DOHH2 (cell line): ENCODE measurements around the gene CNN2.

ENCODE experiments used
- H3F3A ChIP-seq: fragments of 200-600 bp; sonication (generic), shearing (Covaris generic); 2 replicates; pipeline ENCODE4 v1.6.0; 2016; ENCODE audit warnings: antibody characterized with exemption, mild to moderate bottlenecking; ENCODE audit not compliant: control insufficient read depth, insufficient read depth
- H3K27ac ChIP-seq: fragments of 200-600 bp; sonication (generic); 2 replicates; pipeline ENCODE4 v1.5.1; 2014; ENCODE audit warnings: low read depth, mild to moderate bottlenecking, low read length, moderate library complexity
- H3K27me3 ChIP-seq: fragments of 200-600 bp; sonication (generic); 2 replicates; pipeline ENCODE4 v1.6.1; 2014; ENCODE audit warnings: mild to moderate bottlenecking, low read length, mixed read lengths; ENCODE audit not compliant: control insufficient read depth
- H3K36me3 ChIP-seq: fragments of 200-600 bp; sonication (generic); 2 replicates; pipeline ENCODE4 v1.6.1; 2014; ENCODE audit warnings: mild to moderate bottlenecking, low read length, moderate library complexity, mixed read lengths; ENCODE audit not compliant: control insufficient read depth
- H3K4me1 ChIP-seq: fragments of 200-600 bp; sonication (generic); 2 replicates; pipeline ENCODE4 v1.6.1; 2014; ENCODE audit warnings: mild to moderate bottlenecking, low read length, mixed read lengths; ENCODE audit not compliant: control insufficient read depth
- H3K4me2 ChIP-seq: fragments of 200-600 bp; sonication (generic); 2 replicates; pipeline ENCODE4 v1.6.0; 2014; ENCODE audit warnings: mild to moderate bottlenecking, low read length, moderate library complexity
- H3K4me3 ChIP-seq: fragments of 200-600 bp; sonication (generic); 2 replicates; pipeline ENCODE4 v1.5.1; 2014; ENCODE audit warnings: mild to moderate bottlenecking, low read length, mixed read lengths
- H3K79me2 ChIP-seq: fragments of 200-600 bp; sonication (generic); 2 replicates; pipeline ENCODE4 v1.6.1; 2014; ENCODE audit warnings: mild to moderate bottlenecking, low read length, mixed read lengths; ENCODE audit not compliant: control insufficient read depth
- H3K9me2 ChIP-seq: fragments of 200-600 bp; sonication (generic); replicated peaks from 2 replicates; pipeline ENCODE4 v1.6.1; 2014; ENCODE audit warnings: mild to moderate bottlenecking, low read length, mixed read lengths; ENCODE audit not compliant: control insufficient read depth
- H3K9me3 ChIP-seq: fragments of 200-600 bp; sonication (generic); 2 replicates; pipeline ENCODE4 v1.6.1; 2014; ENCODE audit warnings: antibody characterized with exemption, low read length, mixed read lengths; ENCODE audit not compliant: control insufficient read depth, insufficient read depth
- H4K20me1 ChIP-seq: fragments of 200-600 bp; sonication (generic); 2 replicates; pipeline ENCODE4 v1.6.0; 2014; ENCODE audit warnings: low read depth, mild to moderate bottlenecking, antibody characterized with exemption, low read length, moderate library complexity; ENCODE audit not compliant: control insufficient read depth, insufficient read depth
- CTCF ChIP-seq: fragments of 200-600 bp; sonication (generic); IDR thresholded peaks from one replicate; pipeline ENCODE4 v1.5.1; 2014; ENCODE audit warnings: antibody characterized with exemption, mild to moderate bottlenecking, low read depth, low read length; ENCODE audit not compliant: poor library complexity, severe bottlenecking
- EZH2phosphoT487 ChIP-seq: fragments of 200-600 bp; sonication (generic); IDR thresholded peaks from 2 replicates; pipeline ENCODE4 v1.6.1; 2017; ENCODE audit warnings: borderline replicate concordance, mild to moderate bottlenecking, antibody characterized with exemption, low read length, moderate library complexity, mixed read lengths

CNN2 gene

DNA sequence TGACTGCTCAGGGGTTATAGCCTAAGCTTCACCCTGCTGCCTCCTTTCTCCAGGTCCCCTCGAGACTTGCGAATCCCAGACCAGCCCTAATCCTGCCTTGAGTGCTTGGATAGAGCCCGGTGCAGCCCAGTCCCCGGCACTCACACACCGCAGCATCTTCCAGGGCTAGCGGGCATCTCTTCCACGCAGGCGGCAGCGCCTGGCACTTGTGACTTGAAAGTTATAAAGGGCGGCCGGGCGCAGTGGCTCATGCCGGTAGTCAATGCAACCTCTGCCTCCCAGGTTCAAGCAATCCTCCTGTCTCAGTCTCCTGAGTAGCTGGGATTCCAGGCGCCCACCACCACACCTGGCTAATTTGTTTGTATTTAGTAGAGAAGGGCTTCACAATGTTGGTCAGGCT lies 40.3 kb upstream of the CNN2 start:
- H3F3A ChIP-seq, result peaks cover 4% of the 10 kb centered on the region
- H3K4me3 ChIP-seq, result no peak overlapping the region
- H3K79me2 ChIP-seq, result peaks cover 17% of the 10 kb centered on the region
- peaks cover 3% of the 10 kb centered on the region; the same call in 1 of the 2 replicates for H3K9me3 ChIP-seq
- H3K27ac ChIP-seq, result no peak overlapping the region
- no peak overlapping the region for H3K4me2 ChIP-seq
- H3K27me3 ChIP-seq, result no peaks in the 10 kb centered on the region; the same call in 1 of the 2 replicates
- H3K4me1 ChIP-seq, result peaks cover 20% of the 10 kb centered on the region
- no peak for TF ChIP-seq EZH2phosphoT487
- TF ChIP-seq CTCF, result no peak
- H4K20me1 ChIP-seq, result no peaks in the 10 kb centered on the region
- H3K36me3 ChIP-seq, result peaks cover 47% of the 10 kb centered on the region
- H3K9me2 ChIP-seq, result no peaks in the 10 kb centered on the region

- H3K9me3 ChIP-seq, result peaks cover 4% of the 10 kb centered on the region; the same call in 1 of the 2 replicates
- peaks cover 14% of the 10 kb centered on the region for H3K4me1 ChIP-seq
- H3K4me2 ChIP-seq, result no peak overlapping the region
- peaks cover 61% of the 10 kb centered on the region for H3K36me3 ChIP-seq
- TF ChIP-seq EZH2phosphoT487 (no peak), CTCF (no peak)
- peaks cover 17% of the 10 kb centered on the region for H3K79me2 ChIP-seq
- H3K27me3 ChIP-seq, result no peaks in the 10 kb centered on the region
- no peak overlapping the region for H3K4me3 ChIP-seq
- H3F3A ChIP-seq, result peaks cover 2% of the 10 kb centered on the region
- no peak overlapping the region for H3K27ac ChIP-seq
- H4K20me1 ChIP-seq, result no peaks in the 10 kb centered on the region
- H3K9me2 ChIP-seq, result no peaks in the 10 kb centered on the region
Observed at GRCh38 chr19:988081-988480, 38.3 kb upstream of the CNN2 start.

GRCh38 chr19:988510-988909 lies 37.9 kb upstream of the CNN2 start:
- no peaks in the 10 kb centered on the region for H3K9me2 ChIP-seq
- no peak overlapping the region for H3K4me2 ChIP-seq
- H3K9me3 ChIP-seq, result peaks cover 4% of the 10 kb centered on the region; the same call in 1 of the 2 replicates
- TF ChIP-seq CTCF (no peak), EZH2phosphoT487 (no peak)
- H3F3A ChIP-seq, result no peaks in the 10 kb centered on the region; the same call in 1 of the 2 replicates
- H4K20me1 ChIP-seq, result no peaks in the 10 kb centered on the region
- H3K4me1 ChIP-seq, result peaks cover 14% of the 10 kb centered on the region
- no peak overlapping the region for H3K27ac ChIP-seq
- H3K4me3 ChIP-seq, result no peak overlapping the region
- H3K36me3 ChIP-seq, result peaks cover 63% of the 10 kb centered on the region
- H3K79me2 ChIP-seq, result peaks cover 17% of the 10 kb centered on the region
- no peaks in the 10 kb centered on the region for H3K27me3 ChIP-seq
